GM23248 (cell line): ENCODE measurements around the gene PSMD12. TPM values are rescaled to one million over a fixed set of nuclear protein-coding genes. Genes with fewer than 3 reads are reported as not detected.

ENCODE experiments used
- DNase-seq: peaks from one replicate; pipeline ENCODE4 v3.0.0-alpha.2; 2015
- H2AFZ ChIP-seq: fragments of 200-600 bp; sonication (generic); 2 replicates; pipeline ENCODE4 v1.6.1; 2016; ENCODE audit warnings: antibody characterized with exemption
- H3F3A ChIP-seq: fragments of 200-600 bp; sonication (generic); 2 replicates; pipeline ENCODE4 v1.6.1; 2016; ENCODE audit warnings: mild to moderate bottlenecking, antibody characterized with exemption, mixed run types; ENCODE audit not compliant: insufficient read depth
- H3K27ac ChIP-seq: fragments of 200-600 bp; sonication (generic); 2 replicates; pipeline ENCODE4 v1.5.1; 2016; ENCODE audit warnings: mild to moderate bottlenecking
- H3K27me3 ChIP-seq: fragments of 200-600 bp; sonication (generic); replicated peaks from 2 replicates; pipeline ENCODE4 v1.6.1; 2016; ENCODE audit warnings: mild to moderate bottlenecking; ENCODE audit not compliant: insufficient read depth
- H3K36me3 ChIP-seq: fragments of 200-600 bp; sonication (generic); 2 replicates; pipeline ENCODE4 v1.6.1; 2016; ENCODE audit warnings: low read depth, mild to moderate bottlenecking
- H3K4me1 ChIP-seq: fragments of 200-600 bp; sonication (generic); 2 replicates; pipeline ENCODE4 v1.6.1; 2016; ENCODE audit warnings: mild to moderate bottlenecking; ENCODE audit not compliant: insufficient read depth
- H3K4me2 ChIP-seq: fragments of 200-600 bp; sonication (generic); one replicate; pipeline ENCODE4 v1.6.1; 2016; ENCODE audit warnings: mild to moderate bottlenecking; ENCODE audit not compliant: unreplicated experiment
- H3K4me3 ChIP-seq: fragments of 200-600 bp; sonication (generic); 2 replicates; pipeline ENCODE4 v1.5.1; 2016; ENCODE audit warnings: mild to moderate bottlenecking
- H3K79me2 ChIP-seq: fragments of 200-600 bp; sonication (generic); 2 replicates; pipeline ENCODE4 v1.6.1; 2016; ENCODE audit warnings: mild to moderate bottlenecking; ENCODE audit not compliant: insufficient read depth
- H3K9ac ChIP-seq: fragments of 200-600 bp; sonication (generic); 2 replicates; pipeline ENCODE4 v1.6.1; 2016; ENCODE audit warnings: mild to moderate bottlenecking
- H3K9me2 ChIP-seq: fragments of 200-600 bp; sonication (generic); 2 replicates; pipeline ENCODE4 v1.6.1; 2016; ENCODE audit warnings: mixed run types, mild to moderate bottlenecking, moderate library complexity; ENCODE audit not compliant: insufficient read depth
- H3K9me3 ChIP-seq: fragments of 200-600 bp; sonication (generic); one replicate; pipeline ENCODE4 v1.6.1; 2017; ENCODE audit warnings: low read depth
- H4K20me1 ChIP-seq: fragments of 200-600 bp; sonication (generic); 2 replicates; pipeline ENCODE4 v1.6.0; 2016; ENCODE audit not compliant: insufficient read depth
- EZH2 ChIP-seq: fragments of 200-600 bp; sonication (generic); IDR thresholded peaks from 2 replicates; pipeline ENCODE4 v1.6.1; 2018; ENCODE audit warnings: antibody characterized with exemption, mild to moderate bottlenecking; ENCODE audit not compliant: insufficient read depth, poor library complexity, severe bottlenecking
- EZH2phosphoT487 ChIP-seq: fragments of 200-600 bp; sonication (generic); IDR thresholded peaks from 2 replicates; pipeline ENCODE4 v1.6.1; 2018; ENCODE audit warnings: antibody characterized with exemption, moderate library complexity, mild to moderate bottlenecking, low read depth; ENCODE audit not compliant: insufficient read depth
- WGBS, 2 experiments: methylation state at CpG; one replicate each; pipeline ENCODE4 v1.1.6; 2015 to 2017; ENCODE audit warnings: low lambda C conversion rate in 2 of 2, low coverage in 1 of 2; ENCODE audit errors: missing lambda C conversion rate in 2 of 2; 5-methylcytosine and 5-hydroxymethylcytosine counted together
- in situ Hi-C: fragments of 300-500 bp; cut with MboI; formaldehyde crosslinking; loops from 2 replicates; pipeline ENCODE4 v1.15.0; 2020
- polyA plus RNA-seq: library from polyadenylated mRNA; unstranded; fragments of >200 nt; fragmentation: Nextera tagmentation; extraction: Ambion mirVana; gene quantifications from 2 replicates; pipeline ENCODE4 v1.2.1, GENCODE V29; 2016
- small RNA-seq: library from RNA; depleted of rRNA; stranded (forward); fragments of <200 nt; gene quantifications from one replicate; pipeline ENCODE3, GENCODE V24; 2014; ENCODE audit warnings: low read depth, low replicate concordance
- total RNA-seq: library from RNA; depleted of rRNA; stranded (reverse); fragments of >200 nt; shearing (Covaris generic); gene quantifications from 2 replicates; pipeline ENCODE4 v1.2.3, GENCODE V29; 2014; rRNA removed

Gene PSMD12
- total and polyA plus RNA-seq, 2 experiments from 2014 or later = 31.9 to 85.3 TPM

DNA sequence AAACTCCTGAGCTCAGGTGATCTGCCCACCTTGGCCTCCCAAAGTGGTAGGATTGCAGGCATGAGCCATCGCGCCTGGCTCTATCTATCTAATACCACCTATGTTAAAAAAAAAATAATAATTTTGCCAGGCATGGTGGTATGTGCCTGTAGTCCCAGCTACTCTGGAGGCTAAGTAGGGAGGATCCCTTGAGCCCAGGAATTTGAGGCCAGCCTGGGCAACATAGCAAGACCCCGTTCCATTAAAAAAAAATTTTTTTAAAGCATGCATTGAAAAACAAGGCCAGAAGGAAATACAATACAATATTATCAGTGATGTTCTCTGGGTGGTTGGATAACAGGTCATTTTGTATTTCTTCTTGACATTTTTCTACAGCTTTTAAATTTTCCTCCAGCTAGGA lies 76.1 kb downstream of the PSMD12 start:
- DNase-seq = no peak
- in situ Hi-C loops = no loop called here
- Histone ChIP-seq H3K4me3 (no peak overlapping the region), H3K4me1 (peaks cover 8% of the 10 kb centered on the region), H2AFZ (no peak overlapping the region), H3K9me2 (no peaks in the 10 kb centered on the region), H4K20me1 (no peaks in the 10 kb centered on the region), H3K27ac (no peak overlapping the region), H3K9me3 (no peaks in the 10 kb centered on the region), H3K36me3 (no peaks in the 10 kb centered on the region), H3F3A (no peaks in the 10 kb centered on the region), H3K9ac (no peak overlapping the region), H3K27me3 (no peaks in the 10 kb centered on the region), H3K4me2 (no peak overlapping the region), H3K79me2 (no peaks in the 10 kb centered on the region)
- TF ChIP-seq EZH2 (no peak), EZH2phosphoT487 (no peak)
- WGBS, 2 experiments = 97 to 98% methylated on average over 3 of the region's 3 CpGs

DNA sequence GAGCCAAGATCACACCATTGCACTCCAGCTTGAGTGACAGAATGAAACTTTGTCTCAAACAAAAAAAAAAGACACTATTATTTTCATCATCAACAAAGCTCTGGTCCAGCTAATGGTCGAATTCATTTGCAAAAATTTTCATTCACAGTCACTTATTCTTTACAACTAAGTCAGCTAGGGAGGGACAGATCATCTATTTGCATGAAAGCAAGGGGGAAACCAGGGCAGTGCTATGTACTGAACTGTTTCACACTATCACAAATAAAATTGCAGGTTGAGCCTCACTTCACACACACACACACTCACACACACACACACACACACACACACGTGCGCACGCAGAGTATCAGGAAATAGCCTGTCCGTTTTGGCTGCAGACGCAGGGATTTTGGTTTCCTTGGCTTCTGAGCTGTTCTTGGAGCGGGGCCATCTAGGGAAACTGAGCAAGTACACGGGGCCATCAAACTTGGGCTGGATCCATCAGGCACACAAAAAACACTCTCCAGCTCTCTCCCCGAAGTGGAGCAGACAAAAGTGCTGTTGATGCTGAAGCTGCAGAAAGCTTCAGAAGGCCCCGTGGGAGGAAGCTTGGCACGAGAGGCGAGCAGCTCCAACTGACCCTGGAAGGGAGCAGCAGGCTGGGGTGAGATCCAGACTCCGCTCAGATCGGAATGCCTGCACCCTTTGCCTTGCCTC lies 77.0 kb downstream of the PSMD12 start:
- in situ Hi-C loops = no loop called here
- Histone ChIP-seq H3K9me3 (no peaks in the 10 kb centered on the region), H3K4me3 (peak overlapping the region; percentile 44; the same call in 1 of the 2 replicates), H3F3A (no peaks in the 10 kb centered on the region), H3K27ac (no peak overlapping the region), H2AFZ (peak overlapping the region; percentile 47), H3K4me1 (peaks cover 8% of the 10 kb centered on the region), H3K36me3 (no peaks in the 10 kb centered on the region), H3K4me2 (peak overlapping the region; percentile 59), H3K9me2 (no peaks in the 10 kb centered on the region), H3K79me2 (no peaks in the 10 kb centered on the region), H3K9ac (no peak overlapping the region), H3K27me3 (no peaks in the 10 kb centered on the region), H4K20me1 (no peaks in the 10 kb centered on the region)
- DNase-seq = peak; percentile 76
- 2 to 7% methylated on average over 13 to 14 of the region's 14 CpGs for WGBS, 2 experiments
- TF ChIP-seq EZH2 = no peak
- no peak for TF ChIP-seq EZH2phosphoT487

Small RNA genes lying within 50 kb of the gene (small RNA-seq; reads per million reads assigned to genes)
- not detected for gene RF00019

Other genes starting within 250 kb of the PSMD12 start
- 23.9 and 31.0 TPM in 2 replicates for gene HELZ, start 121.4 kb downstream of the PSMD12 start, total RNA-seq
- gene HELZ, start 121.4 kb downstream of the PSMD12 start, polyA plus RNA-seq = 23.2 and 25.4 TPM in 2 replicates
- 5.8 and 9.2 TPM in 2 replicates for gene PITPNC1, start 10.7 kb upstream of the PSMD12 start, total RNA-seq
- gene PITPNC1, start 10.7 kb upstream of the PSMD12 start, polyA plus RNA-seq = 7.3 and 7.4 TPM in 2 replicates